A549 (cell line): ENCODE results near the gene PROX2.

Experiments
- CTCF ChIP-seq: fragments of >200 bp; sonication (Bioruptor Twin); formaldehyde crosslinking; IDR thresholded peaks from 3 replicates; pipeline ENCODE4 v1.5.1; 2016
- FOSB ChIP-seq: fragments of 250-450 bp; sonication (Bioruptor Pico); IDR thresholded peaks from 2 replicates; pipeline ENCODE4 v1.5.0; 2020; ENCODE audit warnings: mild to moderate bottlenecking, moderate library complexity
- PBX3 ChIP-seq: IDR thresholded peaks from 2 replicates; pipeline ENCODE4 v1.6.1; 2012
- POLR2A ChIP-seq: IDR thresholded peaks from 2 replicates; pipeline ENCODE4 v1.6.1; 2012; ENCODE audit warnings: mild to moderate bottlenecking, low read length

- TF ChIP-seq CTCF (no peak), POLR2A (no peak), PBX3 (no peak), FOSB (CRISPR knock-in tag) (no peak)
These were observed 39.5 kb downstream of the PROX2 start for GRCh38 chr14:74836251-74836960.
